Measurements from ENCODE around the gene PLXNA4.

DNA sequence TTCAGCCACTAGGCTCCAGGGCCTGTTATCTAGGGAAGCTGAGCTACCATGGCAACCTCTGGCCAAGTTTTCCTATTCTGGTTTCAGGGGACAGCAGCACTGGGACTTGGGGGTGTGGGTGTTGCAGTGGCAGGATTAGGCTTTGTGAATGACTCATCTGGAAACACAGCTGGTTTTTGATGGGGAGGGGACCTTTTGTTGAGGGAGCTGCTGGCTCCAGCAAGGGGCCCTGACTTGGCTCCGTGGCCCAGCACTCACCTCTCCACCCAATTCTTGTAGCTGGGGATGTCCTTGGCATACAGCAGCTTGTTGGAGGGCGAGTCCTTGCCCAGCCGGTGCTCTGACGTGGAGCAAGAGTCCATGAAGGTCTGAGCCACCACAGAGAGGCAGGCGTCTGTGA, 435.9 kb downstream of the PLXNA4 start:
- TF ChIP-seq, protein P1, sequence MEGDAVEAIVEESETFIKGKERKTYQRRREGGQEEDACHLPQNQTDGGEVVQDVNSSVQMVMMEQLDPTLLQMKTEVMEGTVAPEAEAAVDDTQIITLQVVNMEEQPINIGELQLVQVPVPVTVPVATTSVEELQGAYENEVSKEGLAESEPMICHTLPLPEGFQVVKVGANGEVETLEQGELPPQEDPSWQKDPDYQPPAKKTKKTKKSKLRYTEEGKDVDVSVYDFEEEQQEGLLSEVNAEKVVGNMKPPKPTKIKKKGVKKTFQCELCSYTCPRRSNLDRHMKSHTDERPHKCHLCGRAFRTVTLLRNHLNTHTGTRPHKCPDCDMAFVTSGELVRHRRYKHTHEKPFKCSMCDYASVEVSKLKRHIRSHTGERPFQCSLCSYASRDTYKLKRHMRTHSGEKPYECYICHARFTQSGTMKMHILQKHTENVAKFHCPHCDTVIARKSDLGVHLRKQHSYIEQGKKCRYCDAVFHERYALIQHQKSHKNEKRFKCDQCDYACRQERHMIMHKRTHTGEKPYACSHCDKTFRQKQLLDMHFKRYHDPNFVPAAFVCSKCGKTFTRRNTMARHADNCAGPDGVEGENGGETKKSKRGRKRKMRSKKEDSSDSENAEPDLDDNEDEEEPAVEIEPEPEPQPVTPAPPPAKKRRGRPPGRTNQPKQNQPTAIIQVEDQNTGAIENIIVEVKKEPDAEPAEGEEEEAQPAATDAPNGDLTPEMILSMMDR (IDR thresholded peaks at IDR 0.05): no peak
- TF ChIP-seq SIN3A (IDR thresholded peaks at IDR 0.05; ENCODE audit: borderline replicate concordance, insufficient read depth, low read depth, low read length) (no peak), POLR2AphosphoS5 (IDR thresholded peaks at IDR 0.05; ENCODE audit: low read depth, low read length) (no peak), TCF7L2 (IDR thresholded peaks at IDR 0.05; ENCODE audit: low read depth, low read length) (no peak)
- TF ChIP-seq, protein P2, sequence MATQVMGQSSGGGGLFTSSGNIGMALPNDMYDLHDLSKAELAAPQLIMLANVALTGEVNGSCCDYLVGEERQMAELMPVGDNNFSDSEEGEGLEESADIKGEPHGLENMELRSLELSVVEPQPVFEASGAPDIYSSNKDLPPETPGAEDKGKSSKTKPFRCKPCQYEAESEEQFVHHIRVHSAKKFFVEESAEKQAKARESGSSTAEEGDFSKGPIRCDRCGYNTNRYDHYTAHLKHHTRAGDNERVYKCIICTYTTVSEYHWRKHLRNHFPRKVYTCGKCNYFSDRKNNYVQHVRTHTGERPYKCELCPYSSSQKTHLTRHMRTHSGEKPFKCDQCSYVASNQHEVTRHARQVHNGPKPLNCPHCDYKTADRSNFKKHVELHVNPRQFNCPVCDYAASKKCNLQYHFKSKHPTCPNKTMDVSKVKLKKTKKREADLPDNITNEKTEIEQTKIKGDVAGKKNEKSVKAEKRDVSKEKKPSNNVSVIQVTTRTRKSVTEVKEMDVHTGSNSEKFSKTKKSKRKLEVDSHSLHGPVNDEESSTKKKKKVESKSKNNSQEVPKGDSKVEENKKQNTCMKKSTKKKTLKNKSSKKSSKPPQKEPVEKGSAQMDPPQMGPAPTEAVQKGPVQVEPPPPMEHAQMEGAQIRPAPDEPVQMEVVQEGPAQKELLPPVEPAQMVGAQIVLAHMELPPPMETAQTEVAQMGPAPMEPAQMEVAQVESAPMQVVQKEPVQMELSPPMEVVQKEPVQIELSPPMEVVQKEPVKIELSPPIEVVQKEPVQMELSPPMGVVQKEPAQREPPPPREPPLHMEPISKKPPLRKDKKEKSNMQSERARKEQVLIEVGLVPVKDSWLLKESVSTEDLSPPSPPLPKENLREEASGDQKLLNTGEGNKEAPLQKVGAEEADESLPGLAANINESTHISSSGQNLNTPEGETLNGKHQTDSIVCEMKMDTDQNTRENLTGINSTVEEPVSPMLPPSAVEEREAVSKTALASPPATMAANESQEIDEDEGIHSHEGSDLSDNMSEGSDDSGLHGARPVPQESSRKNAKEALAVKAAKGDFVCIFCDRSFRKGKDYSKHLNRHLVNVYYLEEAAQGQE (IDR thresholded peaks at IDR 0.05; ENCODE audit: insufficient read depth in 1 of 2, low read depth in 2 of 2, low read length in 1 of 2): no peak

Measured in Panc1 (cell line).